Glutamatergic neuron (in vitro differentiated cells): ENCODE measurements around the gene FUT3. TPM values are rescaled to one million over a fixed set of nuclear protein-coding genes. Genes with fewer than 3 reads are reported as not detected.
"Not testable (repeated sequence)": the region's sequence is repeated elsewhere in the genome, so short reads cannot be mapped to it uniquely, and the experiment has no call there.

Experiments used
- DNase-seq: peaks from one replicate; pipeline ENCODE4 v3.0.0; 2022
- H3K27ac Mint-ChIP-seq: one replicate; pipeline ENCODE4 v1.8.0; 2020; ENCODE audit warnings: mild to moderate bottlenecking, mixed read lengths, inconsistent platforms; ENCODE audit not compliant: unreplicated experiment
- H3K27me3 Mint-ChIP-seq: one replicate; pipeline ENCODE4 v1.8.0; 2020; ENCODE audit warnings: mild to moderate bottlenecking, moderate library complexity, mixed read lengths, inconsistent platforms; ENCODE audit not compliant: unreplicated experiment
- H3K36me3 Mint-ChIP-seq: one replicate; pipeline ENCODE4 v1.8.0; 2020; ENCODE audit warnings: mild to moderate bottlenecking, mixed read lengths, inconsistent platforms; ENCODE audit not compliant: unreplicated experiment
- H3K4me1 Mint-ChIP-seq: one replicate; pipeline ENCODE4 v1.8.0; 2020; ENCODE audit warnings: mild to moderate bottlenecking, low read depth, mixed read lengths, inconsistent platforms; ENCODE audit not compliant: unreplicated experiment
- H3K4me3 Mint-ChIP-seq: one replicate; pipeline ENCODE4 v1.8.0; 2020; ENCODE audit warnings: mild to moderate bottlenecking, mixed read lengths, inconsistent platforms; ENCODE audit not compliant: unreplicated experiment
- H3K9me3 Mint-ChIP-seq: one replicate; pipeline ENCODE4 v1.8.0; 2020; ENCODE audit warnings: mild to moderate bottlenecking, moderate library complexity, mixed read lengths, inconsistent platforms; ENCODE audit not compliant: unreplicated experiment
- CTCF ChIP-seq: fragments of 200-600 bp; sonication (generic); IDR thresholded peaks from one replicate; pipeline ENCODE4 v1.5.0; 2021; ENCODE audit not compliant: partially characterized antibody, unreplicated experiment
- total RNA-seq: library from RNA; stranded (reverse); fragmentation: NEBNext Ultra II Directional; extraction: Animal tissue kit (Norgen Biotek cat#: 25700); gene quantifications from one replicate; pipeline ENCODE4 v1.2.1, GENCODE V29; 2021; ENCODE audit not compliant: unreplicated experiment

The FUT3 gene
- total RNA-seq, 1 donor from 2014 or later: not detected

GRCh38 chr19:5877427-5877826 lies 26.2 kb upstream of the FUT3 start:
- Mint-ChIP-seq H3K4me3 (no peak overlapping the region), H3K36me3 (no peaks in the 10 kb centered on the region), H3K9me3 (no peaks in the 10 kb centered on the region), H3K27me3 (peaks cover 5% of the 10 kb centered on the region), H3K27ac (no peak overlapping the region), H3K4me1 (peaks cover 3% of the 10 kb centered on the region)
- TF ChIP-seq CTCF: no peak
- DNase-seq: no peak

GRCh38 chr19:5874496-5874895 lies 23.2 kb upstream of the FUT3 start:
- not testable (repeated sequence) for H3K27ac Mint-ChIP-seq, H3K4me3 Mint-ChIP-seq, H3K36me3 Mint-ChIP-seq, H3K27me3 Mint-ChIP-seq, DNase-seq, H3K4me1 Mint-ChIP-seq, H3K9me3 Mint-ChIP-seq

- no peak for TF ChIP-seq CTCF
- no peaks in the 10 kb centered on the region for H3K36me3 Mint-ChIP-seq
- H3K9me3 Mint-ChIP-seq: peaks cover 1% of the 10 kb centered on the region
- no peak overlapping the region for H3K27ac Mint-ChIP-seq
- H3K4me3 Mint-ChIP-seq: no peak overlapping the region
- H3K27me3 Mint-ChIP-seq: peaks cover 5% of the 10 kb centered on the region
- DNase-seq: no peak
- peaks cover 3% of the 10 kb centered on the region for H3K4me1 Mint-ChIP-seq
These were observed 22.5 kb upstream of the FUT3 start for GRCh38 chr19:5873617-5874199.

- DNase-seq: no peak
- no peak overlapping the region for H3K4me3 Mint-ChIP-seq
- no peaks in the 10 kb centered on the region for H3K36me3 Mint-ChIP-seq
- no peaks in the 10 kb centered on the region for H3K4me1 Mint-ChIP-seq
- H3K9me3 Mint-ChIP-seq: peaks cover 3% of the 10 kb centered on the region
- TF ChIP-seq CTCF: no peak
- no peak overlapping the region for H3K27ac Mint-ChIP-seq
- H3K27me3 Mint-ChIP-seq: no peaks in the 10 kb centered on the region
These were observed 19.7 kb upstream of the FUT3 start for GRCh38 chr19:5870986-5871394.

GRCh38 chr19:5867201-5868136 lies 16.2 kb upstream of the FUT3 start:
- no peaks in the 10 kb centered on the region for H3K36me3 Mint-ChIP-seq
- no peaks in the 10 kb centered on the region for H3K4me1 Mint-ChIP-seq
- H3K4me3 Mint-ChIP-seq: no peak overlapping the region
- peaks cover 8% of the 10 kb centered on the region for H3K27me3 Mint-ChIP-seq
- peaks cover 5% of the 10 kb centered on the region for H3K9me3 Mint-ChIP-seq
- no peak for TF ChIP-seq CTCF
- H3K27ac Mint-ChIP-seq: no peak overlapping the region
- DNase-seq: no peak
